GM23338 (cell line): ENCODE results near the gene AFAP1. TPM values are rescaled to one million over a fixed set of nuclear protein-coding genes. Genes with fewer than 3 reads are reported as not detected.

ENCODE experiments used
- ATAC-seq: fragments of 200-7000 bp; cut with Tn5 transposase; 3 replicates; pipeline ENCODE4 v1.9.1; 2020
- DNase-seq: peaks from one replicate; pipeline ENCODE4 v3.0.0-alpha.2; 2015; ENCODE audit warnings: low spot score
- H2AFZ ChIP-seq: fragments of 200-600 bp; sonication (generic); 2 replicates; pipeline ENCODE4 v1.8.0; 2016; ENCODE audit warnings: antibody characterized with exemption, mild to moderate bottlenecking, moderate library complexity
- H3F3A ChIP-seq: fragments of 200-600 bp; sonication (generic); replicated peaks from 2 replicates; pipeline ENCODE4 v1.8.0; 2017; ENCODE audit warnings: antibody characterized with exemption, mixed run types, low read depth
- H3K27ac ChIP-seq: fragments of 200-600 bp; sonication (generic); 2 replicates; pipeline ENCODE4 v1.6.1; 2016; ENCODE audit warnings: low read depth
- H3K27me3 ChIP-seq: fragments of 200-600 bp; sonication (generic); 2 replicates; pipeline ENCODE4 v1.8.0; 2016; ENCODE audit warnings: mild to moderate bottlenecking, mixed run types, moderate library complexity; ENCODE audit not compliant: insufficient read depth
- H3K36me3 ChIP-seq: fragments of 200-600 bp; sonication (generic); 2 replicates; pipeline ENCODE4 v1.8.0; 2016; ENCODE audit warnings: mild to moderate bottlenecking; ENCODE audit not compliant: insufficient read depth
- H3K4me1 ChIP-seq: fragments of 200-600 bp; sonication (generic); 2 replicates; pipeline ENCODE4 v1.8.0; 2016; ENCODE audit warnings: mild to moderate bottlenecking, moderate library complexity; ENCODE audit not compliant: insufficient read depth
- H3K4me2 ChIP-seq: fragments of 200-600 bp; sonication (generic); 2 replicates; pipeline ENCODE4 v1.7.1; 2017; ENCODE audit warnings: mixed run types
- H3K4me3 ChIP-seq: fragments of 200-600 bp; sonication (generic); 2 replicates; pipeline ENCODE4 v1.6.1; 2016; ENCODE audit warnings: mixed run types
- H3K79me2 ChIP-seq: fragments of 200-600 bp; sonication (generic); replicated peaks from 2 replicates; pipeline ENCODE4 v1.8.0; 2017; ENCODE audit warnings: mild to moderate bottlenecking; ENCODE audit not compliant: insufficient read depth
- H3K9me2 ChIP-seq: fragments of 200-600 bp; sonication (generic); 2 replicates; pipeline ENCODE4 v1.8.0; 2017; ENCODE audit not compliant: insufficient read depth
- H4K20me1 ChIP-seq: fragments of 200-600 bp; sonication (generic); replicated peaks from 2 replicates; pipeline ENCODE4 v1.8.0; 2017; ENCODE audit warnings: mild to moderate bottlenecking; ENCODE audit not compliant: insufficient read depth
- H3K27ac Mint-ChIP-seq: 2 replicates; pipeline ENCODE4 v1.8.0; 2020; ENCODE audit warnings: inconsistent platforms, mild to moderate bottlenecking, moderate library complexity, mixed read lengths
- H3K27me3 Mint-ChIP-seq: 3 replicates; pipeline ENCODE4 v1.8.0; 2022; ENCODE audit warnings: low read depth, mild to moderate bottlenecking, moderate library complexity, mixed read lengths, inconsistent platforms; ENCODE audit not compliant: insufficient read depth, poor library complexity
- H3K36me3 Mint-ChIP-seq: 3 replicates; pipeline ENCODE4 v1.8.0; 2021; ENCODE audit warnings: low read depth, mild to moderate bottlenecking, inconsistent platforms, moderate library complexity, mixed read lengths
- H3K4me1 Mint-ChIP-seq: 3 replicates; pipeline ENCODE4 v1.8.0; 2020; ENCODE audit warnings: mild to moderate bottlenecking, inconsistent platforms, mixed read lengths
- H3K4me3 Mint-ChIP-seq: 3 replicates; pipeline ENCODE4 v1.8.0; 2021; ENCODE audit warnings: moderate library complexity, mild to moderate bottlenecking, inconsistent platforms, mixed read lengths
- H3K9me3 Mint-ChIP-seq: 3 replicates; pipeline ENCODE4 v1.8.0; 2020; ENCODE audit warnings: moderate library complexity, mild to moderate bottlenecking, inconsistent platforms, mixed read lengths
- CREB1 ChIP-seq: fragments of 250-450 bp; sonication (Bioruptor Pico); IDR thresholded peaks from 2 replicates; pipeline ENCODE4 v1.5.0; 2020; ENCODE audit warnings: low read depth, mild to moderate bottlenecking, moderate library complexity
- EZH2 ChIP-seq: fragments of 200-600 bp; sonication (generic); IDR thresholded peaks from one replicate; pipeline ENCODE4 v1.8.0; 2017; ENCODE audit warnings: antibody characterized with exemption, mild to moderate bottlenecking, low read depth; ENCODE audit not compliant: unreplicated experiment
- EZH2phosphoT487 ChIP-seq: fragments of 200-600 bp; sonication (generic); IDR thresholded peaks from one replicate; pipeline ENCODE4 v1.8.1; 2018; ENCODE audit warnings: antibody characterized with exemption; ENCODE audit not compliant: unreplicated experiment
- POLR2AphosphoS5 ChIP-seq: IDR thresholded peaks from 2 replicates; pipeline ENCODE4 v1.6.1; 2016; ENCODE audit warnings: antibody characterized with exemption, low read depth
- REST ChIP-seq: IDR thresholded peaks from one replicate; pipeline ENCODE4 v1.6.1; 2018; ENCODE audit warnings: antibody characterized with exemption; ENCODE audit not compliant: unreplicated experiment
- ZNF114 ChIP-seq: fragments of 250-450 bp; sonication (Bioruptor Pico); IDR thresholded peaks from 2 replicates; pipeline ENCODE4 v1.5.0; 2020; ENCODE audit warnings: mild to moderate bottlenecking, moderate library complexity
- polyA plus RNA-seq: library from polyadenylated mRNA; unstranded; fragments of >200 nt; fragmentation: Nextera tagmentation; extraction: Ambion mirVana; gene quantifications from 2 replicates; pipeline ENCODE4 v1.2.1, GENCODE V29; 2016
- total RNA-seq: library from RNA; depleted of rRNA; stranded (reverse); fragments of >200 nt; shearing (Covaris generic); gene quantifications from 2 replicates; pipeline ENCODE4 v1.2.3, GENCODE V29; 2014
- TF ChIP-seq, protein P1 (sequence below), 2 experiments: fragments of 200-600 bp in 1 of 2; sonication (generic) in 1 of 2; conservative IDR thresholded peaks; 2 replicates each; pipeline versions ENCODE4 v1.5.1 to v1.6.1; 2016 to 2017; ENCODE audit warnings: antibody characterized with exemption in 2 of 2, low read depth in 2 of 2, mild to moderate bottlenecking in 2 of 2, moderate library complexity in 1 of 2
- TF ChIP-seq, protein P2 (sequence below): IDR thresholded peaks from 2 replicates; pipeline ENCODE4 v1.6.1; 2016; ENCODE audit warnings: antibody characterized with exemption

AFAP1 gene
- total and polyA plus RNA-seq, 2 experiments from 2014 or later = 6.5 to 21.5 TPM

DNA sequence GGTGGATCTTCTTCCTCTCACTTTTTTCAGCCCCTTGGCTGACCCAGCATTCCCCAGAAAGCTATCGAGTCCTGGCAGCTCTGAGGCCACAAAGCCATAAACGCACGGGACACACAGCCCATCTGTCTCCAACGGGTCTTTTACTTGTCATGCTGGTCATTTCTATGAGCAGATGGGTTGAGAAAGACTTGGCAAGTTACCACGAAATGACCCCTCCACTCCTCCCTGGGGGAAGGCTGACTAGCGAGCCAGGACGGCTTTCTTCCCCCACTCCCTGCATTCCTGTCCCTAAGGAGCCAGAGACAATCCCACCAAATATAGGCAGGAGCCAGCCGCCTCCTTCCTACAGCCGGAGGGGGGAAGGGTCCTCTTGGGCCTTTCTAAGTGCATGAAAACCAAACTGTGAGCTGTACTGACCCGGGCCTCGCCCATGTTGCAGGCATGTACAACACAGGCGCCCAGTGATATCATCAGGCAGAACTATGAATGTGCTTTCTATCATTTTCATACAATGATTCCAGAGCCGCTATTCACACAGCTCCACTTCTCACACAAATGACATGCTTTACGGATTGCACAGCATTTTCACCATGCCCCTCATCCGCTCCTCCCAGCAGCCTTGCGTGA is 28.6 kb downstream of the AFAP1 start (continued):
- TF ChIP-seq, protein P1, sequence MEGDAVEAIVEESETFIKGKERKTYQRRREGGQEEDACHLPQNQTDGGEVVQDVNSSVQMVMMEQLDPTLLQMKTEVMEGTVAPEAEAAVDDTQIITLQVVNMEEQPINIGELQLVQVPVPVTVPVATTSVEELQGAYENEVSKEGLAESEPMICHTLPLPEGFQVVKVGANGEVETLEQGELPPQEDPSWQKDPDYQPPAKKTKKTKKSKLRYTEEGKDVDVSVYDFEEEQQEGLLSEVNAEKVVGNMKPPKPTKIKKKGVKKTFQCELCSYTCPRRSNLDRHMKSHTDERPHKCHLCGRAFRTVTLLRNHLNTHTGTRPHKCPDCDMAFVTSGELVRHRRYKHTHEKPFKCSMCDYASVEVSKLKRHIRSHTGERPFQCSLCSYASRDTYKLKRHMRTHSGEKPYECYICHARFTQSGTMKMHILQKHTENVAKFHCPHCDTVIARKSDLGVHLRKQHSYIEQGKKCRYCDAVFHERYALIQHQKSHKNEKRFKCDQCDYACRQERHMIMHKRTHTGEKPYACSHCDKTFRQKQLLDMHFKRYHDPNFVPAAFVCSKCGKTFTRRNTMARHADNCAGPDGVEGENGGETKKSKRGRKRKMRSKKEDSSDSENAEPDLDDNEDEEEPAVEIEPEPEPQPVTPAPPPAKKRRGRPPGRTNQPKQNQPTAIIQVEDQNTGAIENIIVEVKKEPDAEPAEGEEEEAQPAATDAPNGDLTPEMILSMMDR (conservative IDR thresholded peaks at IDR 0.05; ENCODE audit: low read depth in 2 of 2) = no peak
- no peak for TF ChIP-seq ZNF114 (CRISPR knock-in tag)

DNA sequence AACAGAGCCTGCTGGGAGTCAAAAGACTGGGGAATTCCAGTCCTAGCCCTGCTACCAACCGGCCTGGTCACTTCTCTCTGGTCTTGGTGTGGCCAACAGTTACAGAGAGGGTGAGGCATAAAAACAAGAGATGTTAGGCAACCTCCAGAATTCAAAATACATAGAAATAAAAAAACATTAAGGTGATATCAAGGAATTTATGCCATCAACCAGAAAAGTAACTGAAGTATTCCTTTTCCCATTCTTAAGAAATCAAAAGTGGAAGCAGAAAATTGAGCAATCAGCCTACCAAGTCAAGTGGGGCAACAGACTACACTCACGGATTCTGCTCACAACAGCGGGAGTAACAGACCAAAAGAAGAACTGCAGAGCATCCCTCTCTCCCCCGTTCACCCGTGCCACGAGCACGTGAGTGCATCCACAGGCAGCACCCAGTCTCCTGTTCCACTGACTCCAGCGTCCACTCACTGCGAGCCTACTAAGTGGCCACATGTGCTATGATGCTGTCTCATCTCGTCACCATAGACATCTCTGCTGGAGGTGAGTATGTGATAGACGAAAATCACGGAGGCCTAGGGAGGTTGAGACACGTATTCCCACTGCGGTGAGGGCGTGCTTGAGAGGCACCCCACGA is 29.3 kb downstream of the AFAP1 start:
- H3K27me3 Mint-ChIP-seq = no peaks in the 10 kb centered on the region
- Histone ChIP-seq H2AFZ (no peak overlapping the region), H3K36me3 (no peaks in the 10 kb centered on the region), H3F3A (no peaks in the 10 kb centered on the region), H3K27ac (peak overlapping the region; percentile 88), H3K9me2 (no peaks in the 10 kb centered on the region), H3K4me1 (peaks cover 68% of the 10 kb centered on the region), H3K4me2 (peak overlapping the region; percentile 53), H3K27me3 (no peaks in the 10 kb centered on the region), H3K79me2 (peaks cover 97% of the 10 kb centered on the region), H3K4me3 (no peak overlapping the region), H4K20me1 (no peaks in the 10 kb centered on the region; the same call in 1 of the 2 replicates)
- TF ChIP-seq POLR2AphosphoS5 (no peak), EZH2 (no peak), REST (no peak), ZNF114 (CRISPR knock-in tag) (no peak), EZH2phosphoT487 (no peak), CREB1 (CRISPR knock-in tag) (no peak)
- TF ChIP-seq, protein P2, sequence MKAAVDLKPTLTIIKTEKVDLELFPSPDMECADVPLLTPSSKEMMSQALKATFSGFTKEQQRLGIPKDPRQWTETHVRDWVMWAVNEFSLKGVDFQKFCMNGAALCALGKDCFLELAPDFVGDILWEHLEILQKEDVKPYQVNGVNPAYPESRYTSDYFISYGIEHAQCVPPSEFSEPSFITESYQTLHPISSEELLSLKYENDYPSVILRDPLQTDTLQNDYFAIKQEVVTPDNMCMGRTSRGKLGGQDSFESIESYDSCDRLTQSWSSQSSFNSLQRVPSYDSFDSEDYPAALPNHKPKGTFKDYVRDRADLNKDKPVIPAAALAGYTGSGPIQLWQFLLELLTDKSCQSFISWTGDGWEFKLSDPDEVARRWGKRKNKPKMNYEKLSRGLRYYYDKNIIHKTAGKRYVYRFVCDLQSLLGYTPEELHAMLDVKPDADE = no peak
- TF ChIP-seq, protein P1 (conservative IDR thresholded peaks at IDR 0.05; ENCODE audit: low read depth in 2 of 2) = no peak
- H3K4me3 Mint-ChIP-seq = peak overlapping the region; percentile 30; the same call in 1 of the 3 replicates
- no peaks in the 10 kb centered on the region for H3K36me3 Mint-ChIP-seq
- no peaks in the 10 kb centered on the region for H3K9me3 Mint-ChIP-seq
- ATAC-seq (peak; percentile 24), DNase-seq (no peak)
- H3K4me1 Mint-ChIP-seq = peaks cover 60% of the 10 kb centered on the region
- H3K27ac Mint-ChIP-seq = peak overlapping the region; percentile 96
